GM12891 (cell line): ENCODE measurements around the gene FIZ1.

ENCODE experiments used
- DNase-seq: peaks from one replicate; pipeline ENCODE4 v3.0.0; 2011; ENCODE audit warnings: low spot score; ENCODE audit not compliant: insufficient read length
- FAIRE-seq: peaks from 2 replicates; lab custom pipeline; 2011; peaks lifted over from hg19 to GRCh38; lab: Jason Lieb, UNC
- PAX5 ChIP-seq: IDR thresholded peaks from 2 replicates; pipeline ENCODE4 v1.6.1; 2011; ENCODE audit warnings: low read length, moderate library complexity, mild to moderate bottlenecking; ENCODE audit not compliant: insufficient read depth, severe bottlenecking
- POLR2A ChIP-seq: IDR thresholded peaks from 2 replicates; pipeline ENCODE4 v1.6.1; 2011; ENCODE audit warnings: low read depth, low read length, control low read depth
- POLR2AphosphoS5 ChIP-seq: IDR thresholded peaks from 2 replicates; pipeline ENCODE4 v1.6.1; 2011; ENCODE audit warnings: low read depth, low read length, control low read depth
- POU2F2 ChIP-seq: IDR thresholded peaks from 2 replicates; pipeline ENCODE4 v1.6.1; 2011; ENCODE audit warnings: low read depth, mild to moderate bottlenecking, control low read depth, low read length, moderate library complexity
- SPI1 ChIP-seq: IDR thresholded peaks from 2 replicates; pipeline ENCODE4 v1.6.1; 2011; ENCODE audit warnings: low read depth, low read length, control low read depth
- TAF1 ChIP-seq: IDR thresholded peaks from 2 replicates; pipeline ENCODE4 v1.6.1; 2011; ENCODE audit warnings: low read depth, low read length, control low read depth

FIZ1 gene

DNA sequence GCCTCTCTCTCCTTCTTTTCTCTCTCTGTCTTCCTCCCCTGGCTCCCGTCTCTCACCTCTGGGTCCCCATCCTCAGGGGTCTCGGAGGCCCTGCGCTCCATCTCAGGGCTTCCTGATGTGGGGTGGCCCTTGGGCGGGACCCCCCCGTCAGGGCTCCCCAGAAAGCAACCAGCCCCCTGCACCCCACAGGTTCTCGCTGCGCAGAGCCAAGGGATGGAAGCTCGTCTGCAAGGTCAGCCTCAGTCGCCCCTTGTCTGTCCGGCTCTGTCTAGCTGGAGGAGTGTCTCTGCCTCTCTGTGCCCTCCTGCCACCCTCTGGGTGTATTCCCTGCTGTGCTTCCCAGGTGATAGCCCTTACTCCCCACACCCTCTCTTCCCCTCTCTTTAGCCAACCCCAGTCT is 53.9 kb downstream of the FIZ1 start, which contains the start of gene SBK3:
Gene SBK3 (minus strand): TSS at position 101 of the 400 bp plus-strand sequence. CDS start 0 bp downstream, at position 101.
- TF ChIP-seq TAF1 (no peak), PAX5 (no peak), POLR2AphosphoS5 (no peak), SPI1 (no peak), POU2F2 (no peak), POLR2A (no peak)
- DNase-seq = no peak
- no peak for FAIRE-seq

DNA sequence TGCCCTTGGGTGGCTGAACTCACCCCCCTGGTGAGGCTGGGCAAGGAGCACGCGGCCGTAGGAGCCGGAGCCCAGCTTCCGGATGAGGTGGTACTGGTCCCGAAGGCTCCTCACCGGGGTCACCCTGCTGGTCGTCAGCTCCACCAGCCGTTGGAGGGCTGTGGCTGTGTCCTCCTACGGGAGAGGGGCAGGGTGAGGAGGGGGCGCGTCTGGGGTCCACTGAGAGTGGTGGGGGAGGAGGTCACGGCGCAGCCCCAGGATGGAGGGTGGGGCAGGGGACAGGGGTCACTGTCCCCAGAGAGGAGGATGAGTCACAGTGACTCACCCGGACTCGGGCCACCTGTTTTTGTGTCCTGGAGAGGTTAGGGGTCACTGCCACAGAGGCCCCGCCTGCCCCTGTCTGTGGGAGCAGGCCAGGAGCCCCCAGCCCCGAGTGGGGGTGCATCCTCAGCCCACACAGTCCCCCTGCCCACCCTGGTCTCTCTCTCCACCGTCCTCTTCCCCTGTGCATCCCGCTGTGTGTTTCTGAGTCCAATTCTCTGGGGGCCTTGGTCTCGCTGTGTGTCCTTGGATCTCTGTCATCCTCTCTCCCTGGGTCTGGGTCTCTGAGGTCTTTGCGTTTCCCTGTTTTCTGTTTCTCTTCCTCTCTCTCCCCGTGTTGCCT is 54.4 kb downstream of the FIZ1 start:
- TF ChIP-seq POU2F2 = no peak
- no peak for TF ChIP-seq PAX5
- no peak for TF ChIP-seq POLR2A
- DNase-seq (no peak), FAIRE-seq (no peak)

DNA sequence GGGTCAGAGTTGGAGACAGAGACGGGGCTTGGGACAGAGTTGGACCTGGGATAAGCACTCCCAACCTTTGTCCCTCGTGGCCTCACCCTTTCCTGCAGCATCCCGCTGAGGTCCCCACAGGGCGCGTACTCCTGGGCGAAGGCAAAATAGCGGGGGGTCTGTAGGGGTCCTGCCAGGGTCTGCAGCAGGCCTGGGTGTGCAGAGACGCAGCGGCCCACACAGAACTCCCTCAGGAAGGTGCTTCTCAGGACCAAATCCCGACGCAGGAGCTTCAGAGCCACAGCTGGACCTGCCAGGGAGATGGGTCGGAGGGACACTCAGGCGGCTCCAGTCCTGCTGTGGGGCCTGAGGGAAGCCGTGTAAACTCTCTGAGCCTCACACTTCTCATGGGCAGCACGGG is 55.3 kb downstream of the FIZ1 start:
- TF ChIP-seq POLR2A = no peak
- TF ChIP-seq POLR2AphosphoS5 = no peak
- no peak for TF ChIP-seq POU2F2
- no peak for TF ChIP-seq SPI1
- no peak for TF ChIP-seq PAX5
- no peak for TF ChIP-seq TAF1
- no peak for DNase-seq
- FAIRE-seq = no peak

DNA sequence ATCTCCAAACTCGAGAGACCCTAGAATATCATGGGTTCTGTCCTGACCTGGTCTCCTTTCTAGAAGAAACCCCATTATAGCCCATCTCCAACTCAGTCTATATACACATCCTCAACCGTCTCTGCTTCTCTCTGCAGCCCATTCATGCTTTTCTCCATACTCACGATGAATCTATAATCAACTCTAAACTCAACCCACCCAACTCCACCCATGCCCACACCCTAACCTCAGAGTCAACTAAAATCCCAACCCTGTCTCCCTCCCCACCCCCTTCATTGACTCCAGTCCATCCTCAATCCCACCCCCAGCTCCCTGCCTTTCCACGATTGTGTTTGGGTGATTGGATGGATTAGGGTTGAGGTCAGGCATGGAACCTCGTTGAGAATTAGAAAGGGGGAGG is 55.8 kb downstream of the FIZ1 start:
- TF ChIP-seq POU2F2 (no peak), PAX5 (no peak), POLR2AphosphoS5 (no peak), TAF1 (no peak), SPI1 (no peak), POLR2A (no peak)
- DNase-seq = no peak
- FAIRE-seq = no peak

DNA sequence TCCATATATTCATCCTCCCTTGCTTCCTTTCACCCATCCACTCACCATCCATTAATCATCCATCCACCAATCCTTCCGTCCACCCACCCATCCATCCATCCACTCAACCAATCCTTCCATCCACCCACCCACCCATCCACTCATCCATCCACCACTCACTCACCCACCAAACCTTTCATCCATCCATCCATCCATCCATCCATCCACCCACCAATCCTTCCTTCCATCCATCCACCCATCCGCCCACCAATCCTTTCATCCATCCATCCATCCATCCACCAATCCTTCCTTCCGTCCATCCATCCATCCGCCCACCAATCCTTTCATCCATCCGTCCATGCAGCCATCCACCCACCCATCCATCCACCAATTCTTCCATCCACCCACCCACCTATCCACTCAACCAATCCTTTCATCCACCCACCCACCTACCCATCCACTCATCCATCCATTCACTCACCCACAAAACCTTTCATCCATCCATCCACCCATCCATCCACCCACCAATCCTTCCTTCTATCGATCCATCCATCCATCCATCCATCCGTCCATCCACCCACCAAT is 56.9 kb downstream of the FIZ1 start:
- no peak for TF ChIP-seq POLR2A
- TF ChIP-seq POLR2AphosphoS5 = no peak
- no peak for TF ChIP-seq PAX5
- TF ChIP-seq SPI1 = no peak
- TF ChIP-seq TAF1 = no peak
- no peak for TF ChIP-seq POU2F2
- DNase-seq = no peak
- no peak for FAIRE-seq
